ENCODE measurements around the gene TIMM44.

The TIMM44 gene

GRCh38 chr19:7943444-7944176, at the start of gene TIMM44:
Gene TIMM44 (minus strand): TSS chr19:7943666. CDS start chr19:7943651, 15 bp downstream.
- DNase-seq (ENCODE audit: low read depth, low spot score): peak; percentile 99

- DNase-seq (ENCODE audit: low read depth, low spot score): no peak
Observed at GRCh38 chr19:7992575-7992974, 49.1 kb upstream of the TIMM44 start.

GRCh38 chr19:7989071-7989575, 45.7 kb upstream of the TIMM44 start:
- no peak for DNase-seq (ENCODE audit: low read depth, low spot score)

- no peak for DNase-seq (ENCODE audit: low read depth, low spot score)
Observed at GRCh38 chr19:7988307-7988706, 44.8 kb upstream of the TIMM44 start.

GRCh38 chr19:7987114-7987768, 43.8 kb upstream of the TIMM44 start:
- no peak for DNase-seq (ENCODE audit: low read depth, low spot score)

- DNase-seq (ENCODE audit: low read depth, low spot score): no peak
Observed at GRCh38 chr19:7986321-7987113, 43.1 kb upstream of the TIMM44 start.

GRCh38 chr19:7985481-7985911, 42.0 kb upstream of the TIMM44 start:
- DNase-seq (ENCODE audit: low read depth, low spot score): no peak

- DNase-seq (ENCODE audit: low read depth, low spot score): no peak
Observed at GRCh38 chr19:7983995-7984837, 40.8 kb upstream of the TIMM44 start.

- DNase-seq (ENCODE audit: low read depth, low spot score): no peak
Observed at GRCh38 chr19:7983286-7983950, 40.0 kb upstream of the TIMM44 start.

- DNase-seq (ENCODE audit: low read depth, low spot score): no peak
Observed at GRCh38 chr19:7982651-7983099, 39.2 kb upstream of the TIMM44 start.

GRCh38 chr19:7982103-7982502, 38.6 kb upstream of the TIMM44 start:
- no peak for DNase-seq (ENCODE audit: low read depth, low spot score)

GRCh38 chr19:7981661-7982060, 38.2 kb upstream of the TIMM44 start:
- DNase-seq (ENCODE audit: low read depth, low spot score): no peak

- DNase-seq (ENCODE audit: low read depth, low spot score): no peak
Observed at GRCh38 chr19:7981199-7981598, 37.7 kb upstream of the TIMM44 start.

GRCh38 chr19:7980635-7981121, 37.2 kb upstream of the TIMM44 start:
- no peak for DNase-seq (ENCODE audit: low read depth, low spot score)

- DNase-seq (ENCODE audit: low read depth, low spot score): no peak
Observed at GRCh38 chr19:7980168-7980567, 36.7 kb upstream of the TIMM44 start.

- DNase-seq (ENCODE audit: low read depth, low spot score): no peak
Observed at GRCh38 chr19:7979559-7979958, 36.1 kb upstream of the TIMM44 start.

- DNase-seq (ENCODE audit: low read depth, low spot score): no peak
Observed at GRCh38 chr19:7979011-7979410, 35.5 kb upstream of the TIMM44 start.

- no peak for DNase-seq (ENCODE audit: low read depth, low spot score)
Observed at GRCh38 chr19:7978179-7978825, 34.8 kb upstream of the TIMM44 start.

- DNase-seq (ENCODE audit: low read depth, low spot score): no peak
Observed at GRCh38 chr19:7977723-7978040, 34.2 kb upstream of the TIMM44 start.
